Brain pericyte (primary cell): ENCODE data around the gene MON2.
A peak's percentile ranks its signal among the peaks of the same experiment; 100 is the strongest.
"Not testable (repeated sequence)": the region's sequence is repeated elsewhere in the genome, so short reads cannot be mapped to it uniquely, and the experiment has no call there.

ENCODE experiments used
- DNase-seq: peaks from one replicate; pipeline ENCODE4 v3.0.0-alpha.2; 2012; ENCODE audit warnings: low read depth, low spot score

Gene MON2

GRCh38 chr12:62466594-62467491 is at the start of gene MON2:
TSS of gene MON2 (plus strand) at chr12:62466826. CDS start at chr12:62467208, 382 bp downstream.
- DNase-seq: peak; percentile 38

DNA sequence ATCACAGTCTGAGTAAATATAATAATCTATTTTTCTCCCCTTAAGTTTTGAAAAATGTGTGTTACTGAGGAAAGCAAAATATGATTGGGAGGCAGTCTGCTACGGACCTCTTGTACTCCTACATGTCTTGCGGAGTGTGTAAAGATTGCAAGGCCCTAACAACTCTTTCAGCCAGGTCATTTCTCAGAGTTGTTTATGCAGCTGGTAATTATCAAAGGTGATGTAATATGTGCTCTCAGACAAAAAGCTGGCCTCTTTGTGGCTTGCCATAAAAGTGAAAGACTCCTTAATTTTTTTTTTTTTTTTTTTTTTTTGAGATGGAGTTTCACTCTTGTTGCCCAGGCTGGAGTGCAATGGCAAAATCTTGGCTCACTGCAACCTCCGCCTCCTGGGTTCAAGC is 40.5 kb upstream of the MON2 start:
- no peak for DNase-seq

- no peak for DNase-seq
Observed at GRCh38 chr12:62429457-62429856, 37.2 kb upstream of the MON2 start.

DNA sequence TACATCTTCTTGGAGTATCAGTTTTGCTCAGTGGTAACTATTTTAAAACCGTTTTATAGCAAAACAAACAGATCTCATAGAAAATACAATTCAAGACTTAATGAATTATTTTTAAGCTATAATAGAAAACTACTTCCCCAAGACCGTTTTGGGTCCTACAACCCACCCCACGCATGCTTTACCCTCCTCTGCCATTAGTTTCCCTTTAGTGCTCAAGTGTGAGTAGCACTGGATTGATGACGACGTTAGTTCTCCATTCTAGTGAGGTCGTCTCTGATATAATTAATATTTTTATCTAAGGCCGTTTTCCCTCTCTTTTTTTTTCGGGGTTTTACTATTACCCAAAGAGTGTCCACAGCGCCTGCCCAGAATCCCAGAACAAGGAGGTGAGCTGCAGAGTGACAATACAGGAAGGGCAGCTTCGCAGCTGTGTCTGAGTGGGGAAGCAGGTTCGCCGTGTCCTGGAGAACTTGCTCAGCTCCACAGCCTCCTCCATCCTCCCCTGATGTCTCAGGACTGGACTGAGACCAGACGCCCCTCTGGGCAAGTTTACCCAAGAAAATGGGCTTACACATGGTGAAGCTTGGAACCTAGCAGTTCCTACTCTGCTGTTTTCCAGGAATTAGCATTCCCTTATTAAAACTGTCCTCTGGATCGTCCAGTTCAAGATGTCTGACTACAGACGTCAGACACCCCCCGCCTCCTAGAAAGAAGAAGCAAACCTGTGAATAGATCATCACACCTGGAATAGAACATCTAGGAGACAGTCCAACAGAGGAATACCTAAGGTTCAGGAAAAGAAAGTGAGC is 31.9 kb upstream of the MON2 start:
- DNase-seq: no peak

GRCh38 chr12:62435303-62436163 is 31.1 kb upstream of the MON2 start:
- DNase-seq: no peak

DNA sequence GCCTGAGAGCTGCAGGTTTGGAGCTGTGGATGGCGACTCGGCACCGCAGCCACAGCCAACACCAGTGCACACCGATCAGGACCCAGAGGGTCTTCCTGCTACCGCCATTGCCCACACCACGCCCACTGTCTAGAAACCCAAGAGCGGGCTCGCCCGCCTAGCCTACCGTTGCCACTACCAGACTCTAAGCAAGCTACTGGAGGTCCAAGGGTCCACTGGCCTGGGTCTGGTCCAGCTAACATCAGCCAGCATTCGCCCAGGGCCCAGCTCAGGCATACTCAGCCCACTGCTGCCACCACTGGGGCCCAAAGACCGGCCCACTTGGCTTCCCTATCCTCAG is 30.5 kb upstream of the MON2 start:
- DNase-seq: no peak

- no peak for DNase-seq
Observed at GRCh38 chr12:62438098-62438692, 28.4 kb upstream of the MON2 start.

DNA sequence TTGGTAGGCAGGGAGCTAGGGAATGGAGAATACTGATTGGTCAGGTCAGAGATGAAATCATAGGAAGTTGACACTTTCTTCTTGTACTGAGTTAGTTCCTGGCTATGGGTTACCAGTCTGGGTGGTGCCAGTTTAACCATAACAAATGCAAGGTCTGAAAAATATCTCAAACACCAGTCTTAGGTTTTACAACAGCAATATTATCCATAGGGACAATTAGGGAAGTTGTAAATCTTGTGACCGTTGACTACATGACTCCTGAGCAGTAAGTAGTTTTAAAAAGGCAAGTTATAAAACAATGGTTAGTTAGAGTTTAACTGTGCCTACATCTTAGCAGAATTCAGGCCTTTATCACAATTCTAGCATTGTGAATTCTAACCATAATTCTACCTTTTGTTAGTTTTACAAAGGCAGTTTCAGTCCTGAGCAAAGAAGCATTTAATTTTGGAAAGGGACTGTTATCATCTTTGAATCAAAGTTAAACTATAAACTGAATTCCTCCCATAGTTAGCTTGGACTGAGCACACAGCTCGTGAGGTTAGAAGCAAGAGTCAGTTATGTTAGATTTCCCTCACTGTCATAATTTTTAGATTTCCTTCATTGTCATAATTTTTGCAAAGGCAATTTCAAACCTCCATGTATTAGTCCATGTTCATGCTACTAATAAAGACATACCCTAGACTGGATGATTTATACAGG is 19.7 kb upstream of the MON2 start:
- DNase-seq: no peak

DNA sequence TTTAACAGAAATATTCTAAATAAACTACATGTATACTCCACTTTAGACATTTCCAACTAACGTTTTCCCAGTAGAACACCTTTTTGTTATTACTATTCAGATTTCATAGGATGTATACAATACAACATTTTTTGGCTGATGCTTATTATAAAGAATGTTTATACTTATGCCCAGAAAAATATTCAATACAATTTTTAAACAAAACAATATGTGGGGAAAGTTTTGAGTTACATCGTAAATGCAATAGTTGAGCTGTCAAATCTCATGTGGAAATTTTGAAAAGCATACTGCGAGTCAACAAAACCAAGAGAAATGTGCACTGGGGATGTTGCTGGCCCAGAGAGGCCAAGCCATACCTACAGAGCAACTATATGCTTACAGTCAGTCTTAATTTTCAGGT is 18.2 kb upstream of the MON2 start:
- DNase-seq: no peak

DNA sequence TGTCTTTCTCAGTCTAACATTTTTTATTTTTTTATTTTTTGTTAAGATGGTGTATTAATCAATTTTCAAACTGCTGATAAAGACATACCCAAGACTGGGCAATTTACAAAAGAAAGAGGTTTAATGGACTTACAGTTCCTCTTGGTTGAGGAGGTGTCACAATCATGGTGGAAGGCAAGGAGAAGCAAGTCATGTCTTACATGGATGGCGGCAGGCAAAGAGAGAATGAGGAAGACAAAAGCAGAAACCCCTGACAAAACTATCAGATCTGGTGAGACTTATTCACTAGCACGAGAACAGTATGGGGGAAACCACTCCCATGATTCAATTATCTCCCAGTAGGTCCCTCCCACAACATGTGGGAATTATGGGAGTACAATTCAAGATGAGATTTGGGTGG is 11.2 kb upstream of the MON2 start:
- not testable (repeated sequence) for DNase-seq

DNA sequence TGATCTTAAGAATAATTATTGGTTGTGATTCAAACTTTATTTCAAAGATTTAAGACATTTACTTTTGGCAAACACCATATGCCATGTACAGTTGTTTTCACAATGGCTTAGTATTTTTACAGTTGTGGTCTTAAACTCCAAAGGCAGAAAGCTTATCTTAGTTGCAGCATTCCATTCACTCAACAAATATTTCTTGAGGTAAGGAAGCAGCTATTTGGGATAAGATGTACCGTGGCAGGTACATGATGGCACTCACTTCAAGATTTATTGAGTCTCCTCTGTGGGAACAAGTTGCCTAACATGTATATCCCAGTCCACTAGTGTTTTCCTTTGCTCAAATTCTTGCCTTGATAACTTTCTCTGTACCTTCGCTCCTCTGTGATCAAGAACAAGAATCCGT is 8.0 kb upstream of the MON2 start:
- DNase-seq: no peak

- no peak for DNase-seq
Observed at GRCh38 chr12:62459976-62460375, 6.7 kb upstream of the MON2 start.

DNA sequence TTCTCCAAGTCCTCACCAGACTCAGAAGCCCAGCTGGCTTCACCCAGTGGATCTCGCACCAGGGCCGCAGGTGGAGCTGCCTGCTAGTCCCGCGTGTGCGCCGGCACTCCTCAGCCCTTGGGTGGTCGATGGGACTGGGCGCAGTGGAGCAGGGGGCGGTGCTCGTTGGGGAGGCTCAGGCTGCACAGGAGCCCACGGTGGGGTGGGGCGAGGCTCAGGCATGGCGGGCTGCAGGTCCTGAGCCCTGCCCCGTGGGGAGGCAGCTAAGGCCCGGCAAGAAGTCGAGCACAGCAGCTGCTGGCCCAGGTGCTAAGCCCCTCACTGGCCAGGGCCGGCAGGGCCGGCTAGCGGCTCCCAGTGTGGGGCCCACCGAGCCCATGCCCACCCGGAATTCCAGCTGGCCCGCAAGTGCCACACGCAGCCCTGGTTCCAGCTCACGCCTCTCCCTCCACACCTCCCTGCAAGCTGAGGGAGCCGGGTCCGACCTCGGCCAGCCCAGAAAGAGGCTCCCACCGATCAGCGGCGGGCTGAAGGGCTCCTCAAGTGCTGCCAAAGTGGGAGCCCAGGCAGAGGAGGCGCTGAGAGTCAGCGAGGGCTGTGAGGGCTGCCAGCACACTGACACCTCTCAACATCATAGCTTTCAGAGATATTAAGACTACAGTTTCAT is 5.3 kb upstream of the MON2 start:
- DNase-seq: not testable (repeated sequence)

GRCh38 chr12:62463252-62463651 is 3.4 kb upstream of the MON2 start:
- not testable (repeated sequence) for DNase-seq

DNA sequence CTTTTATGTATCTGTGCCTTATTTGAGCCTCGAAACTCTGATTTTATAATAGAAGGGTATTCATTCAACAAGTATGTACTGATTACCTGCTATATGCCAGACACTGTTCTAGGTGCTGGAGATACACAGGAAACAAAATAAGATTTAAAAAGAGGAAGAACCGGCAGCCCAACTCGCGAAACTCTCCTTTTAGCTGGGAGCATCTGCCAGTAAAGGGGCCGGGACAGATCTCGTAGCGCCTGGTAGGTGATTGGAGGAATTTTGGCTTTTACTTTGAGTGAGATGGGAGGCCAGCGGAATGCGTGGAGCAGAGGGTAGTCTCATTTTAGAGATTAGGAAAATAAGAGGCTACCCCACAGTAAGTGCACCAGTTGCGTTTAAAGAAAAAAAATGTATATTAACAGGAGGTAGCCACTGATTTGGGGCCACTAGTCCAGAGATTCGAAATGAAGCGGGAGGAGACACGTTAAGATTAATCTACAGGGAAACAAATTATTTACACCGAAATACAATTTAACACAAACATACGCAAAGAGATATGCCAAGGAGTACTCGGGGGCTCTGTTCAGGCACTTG is 520 bp upstream of the MON2 start:
- peak; percentile 18 for DNase-seq

DNA sequence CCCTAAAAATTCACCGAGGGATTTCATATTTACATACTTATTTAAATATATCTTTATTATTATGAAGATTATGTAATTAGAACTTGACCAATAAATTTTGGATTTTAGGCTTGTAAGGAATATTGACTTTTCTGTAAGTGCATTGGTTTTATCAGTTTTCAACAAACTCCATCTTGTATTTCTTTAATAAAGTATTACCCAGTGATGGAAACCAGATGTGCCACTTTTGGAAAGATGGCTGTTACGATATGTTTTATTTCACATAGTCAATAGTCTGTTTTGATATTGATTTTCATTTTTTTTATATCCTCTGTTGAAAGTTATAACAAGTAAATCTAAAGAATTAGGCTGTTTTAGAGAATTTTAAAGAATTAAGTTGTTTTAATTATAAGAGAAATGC is 1.8 kb downstream of the MON2 start:
- DNase-seq: no peak

GRCh38 chr12:62468935-62469334 is 2.3 kb downstream of the MON2 start:
- no peak for DNase-seq

DNA sequence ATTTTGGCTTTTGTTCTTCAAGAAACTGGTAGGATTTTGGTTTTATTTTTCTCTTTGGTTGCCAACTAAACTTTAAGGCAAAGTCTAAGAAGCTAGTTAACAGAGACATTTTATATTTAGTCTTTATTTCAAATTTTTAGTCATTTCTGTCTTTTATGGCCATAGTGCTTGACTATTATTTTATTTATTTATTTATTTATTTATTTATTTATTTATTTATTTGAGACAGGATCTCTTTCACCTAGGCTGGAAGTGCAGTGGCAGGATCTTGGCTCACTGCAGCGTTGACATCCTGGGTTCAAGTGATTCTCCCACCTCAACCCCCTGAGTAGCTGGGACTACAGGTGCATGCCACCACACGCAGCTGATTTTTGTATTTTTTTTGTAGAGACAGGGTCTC is 3.1 kb downstream of the MON2 start:
- no peak for DNase-seq

DNA sequence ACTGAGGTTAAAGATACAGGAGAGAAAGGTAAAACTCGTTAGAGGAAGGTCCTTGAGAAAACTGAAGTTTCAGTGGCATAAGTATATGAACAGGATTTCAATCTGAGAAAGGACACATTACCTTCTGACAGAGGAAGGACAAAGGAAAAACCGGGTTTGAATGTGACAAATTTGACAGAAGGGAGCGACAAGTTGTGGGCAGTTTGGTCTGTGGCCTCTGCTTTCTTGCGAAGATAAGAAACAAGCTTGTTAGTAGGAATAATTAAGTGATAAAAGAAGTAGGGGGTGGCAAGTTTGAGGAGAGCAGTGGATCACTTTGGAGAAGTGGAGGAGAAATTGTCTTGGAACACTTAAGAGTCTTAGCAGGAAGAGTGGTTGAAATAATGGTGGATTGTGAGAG is 5.1 kb downstream of the MON2 start:
- no peak for DNase-seq

- no peak for DNase-seq
Observed at GRCh38 chr12:62472472-62472871, 5.8 kb downstream of the MON2 start.
